Measurements from ENCODE around the gene SYT9. TPM values are rescaled to one million over a fixed set of nuclear protein-coding genes. Genes with fewer than 3 reads are reported as not detected.

The SYT9 gene
- total and polyA plus RNA-seq, 2 of the 4 experiments (the other 2 are of a cell fraction), result not detected

DNA sequence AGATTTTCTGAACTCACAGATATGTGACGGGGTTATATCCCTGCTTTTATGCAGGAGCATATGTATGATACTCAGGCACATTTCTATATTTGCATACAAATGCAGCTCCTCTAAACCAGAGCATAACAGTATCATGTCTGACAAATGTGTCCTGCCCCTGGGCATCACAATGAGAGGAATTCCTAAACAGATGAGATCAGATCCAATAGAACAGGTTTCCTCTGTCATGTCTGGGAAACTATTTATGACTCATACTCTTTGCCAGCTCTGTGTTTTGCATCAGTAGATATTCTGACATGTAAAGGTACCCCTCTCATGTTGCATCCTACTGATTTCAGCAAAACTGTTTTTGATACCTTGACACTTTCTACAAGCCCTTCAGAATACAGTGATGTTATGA lies 29.4 kb downstream of the SYT9 start:
- Histone ChIP-seq H3K27me3 (ENCODE audit: control insufficient read depth, insufficient read depth, low read length) (no peaks in the 10 kb centered on the region), H2AK5ac (ENCODE audit: low read depth, low read length) (no peak overlapping the region), H2AK9ac (replicated peaks; ENCODE audit: low read depth, low read length, poor library complexity) (no peak overlapping the region), H3K9me3 (ENCODE audit: control insufficient read depth, insufficient read depth, low read length) (no peaks in the 10 kb centered on the region), H3K4ac (ENCODE audit: low read depth, low read length) (no peak overlapping the region), H3K27ac (ENCODE audit: insufficient read depth, low read length) (no peak overlapping the region), H3K36me3 (ENCODE audit: control insufficient read depth, insufficient read depth, low read length) (no peaks in the 10 kb centered on the region), H3K4me3 (ENCODE audit: insufficient read depth, low read depth, low read length) (no peak overlapping the region), H4K8ac (ENCODE audit: low read depth in 2 of 2, low read length in 2 of 2) (no peak overlapping the region), H3K4me2 (ENCODE audit: low read depth, low read length) (no peak overlapping the region), H2BK120ac (ENCODE audit: low read depth, low read length) (no peak overlapping the region), H2BK5ac (ENCODE audit: low read depth, low read length, poor library complexity, severe bottlenecking) (no peak overlapping the region), H3K14ac (replicated peaks; ENCODE audit: low read depth, low read length) (no peak overlapping the region), H2AFZ (replicated peaks; ENCODE audit: low read length, poor library complexity) (no peak overlapping the region), H4K91ac (ENCODE audit: insufficient read depth, low read depth, low read length) (no peak overlapping the region), H3K79me1 (ENCODE audit: low read depth in 1 of 2, low read length in 2 of 2) (no peaks in the 10 kb centered on the region), H3K56ac (ENCODE audit: extremely low read depth, insufficient read depth, low read length) (no peak overlapping the region), H3K4me1 (ENCODE audit: control insufficient read depth, insufficient read depth, low read length) (no peaks in the 10 kb centered on the region), H3K9ac (ENCODE audit: low read depth, low read length) (no peak overlapping the region), H2BK20ac (ENCODE audit: low read depth, low read length) (no peak overlapping the region), H4K5ac (ENCODE audit: low read depth, low read length) (no peak overlapping the region), H3K9me1 (ENCODE audit: insufficient read depth, low read length) (no peaks in the 10 kb centered on the region), H4K20me1 (ENCODE audit: insufficient read depth, low read length) (no peaks in the 10 kb centered on the region), H3K18ac (ENCODE audit: low read depth, low read length) (no peak overlapping the region), H2BK15ac (ENCODE audit: low read depth, low read length) (no peak overlapping the region), H3K23ac (ENCODE audit: low read depth, low read length) (no peak overlapping the region)
- CTCF ChIA-PET, result interaction anchor here (0.9 kb wide), 1 partner anchor 17 kb away, joined by 3 read pairs; no protein-coding TSS in a partner anchor
- no peak for ATAC-seq (ENCODE audit: low read depth)
- no CpG with 5 or more reads among the region's 1 CpG for WGBS, 2 experiments (ENCODE audit: extremely low coverage in 2 of 2, insufficient read length in 1 of 2)
- DNase-seq, result no peak
- POLR2A ChIA-PET (ENCODE audit: unreplicated experiment), result no interaction called here
- in situ Hi-C loops (cut with MboI; ENCODE audit: low sequenced_read_pairs) (no loop called here), dilution Hi-C loops (cut with HindIII; ENCODE audit: low sequenced_read_pairs, unreplicated experiment) (no loop called here), intact Hi-C loops (cut with micrococcal nuclease) (no loop called here)
- TF ChIP-seq CTCF (conservative IDR thresholded peaks at IDR 0.05; ENCODE audit: low read depth, low read length) (no peak), NFE2L2 (IDR thresholded peaks at IDR 0.05; ENCODE audit: low read depth, low read length) (no peak), SMC3 (IDR thresholded peaks at IDR 0.05; ENCODE audit: low read depth, low read length) (no peak), FOS (IDR thresholded peaks at IDR 0.05; ENCODE audit: low read depth, low read length) (no peak), MAZ (IDR thresholded peaks at IDR 0.05; ENCODE audit: borderline replicate concordance, low read depth, low read length) (no peak), RFX5 (IDR thresholded peaks at IDR 0.05; ENCODE audit: low read depth, low read length) (no peak), RCOR1 (IDR thresholded peaks at IDR 0.05; ENCODE audit: insufficient replicate concordance, low read length) (no peak), MAFK (IDR thresholded peaks at IDR 0.05; ENCODE audit: low read depth, low read length) (no peak), CHD1 (IDR thresholded peaks at IDR 0.05; ENCODE audit: low read depth, low read length) (no peak)
- TF ChIP-seq, protein P1, sequence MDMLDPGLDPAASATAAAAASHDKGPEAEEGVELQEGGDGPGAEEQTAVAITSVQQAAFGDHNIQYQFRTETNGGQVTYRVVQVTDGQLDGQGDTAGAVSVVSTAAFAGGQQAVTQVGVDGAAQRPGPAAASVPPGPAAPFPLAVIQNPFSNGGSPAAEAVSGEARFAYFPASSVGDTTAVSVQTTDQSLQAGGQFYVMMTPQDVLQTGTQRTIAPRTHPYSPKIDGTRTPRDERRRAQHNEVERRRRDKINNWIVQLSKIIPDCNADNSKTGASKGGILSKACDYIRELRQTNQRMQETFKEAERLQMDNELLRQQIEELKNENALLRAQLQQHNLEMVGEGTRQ (IDR thresholded peaks at IDR 0.05; ENCODE audit: low read depth, low read length), result no peak
- TF ChIP-seq, protein P2, sequence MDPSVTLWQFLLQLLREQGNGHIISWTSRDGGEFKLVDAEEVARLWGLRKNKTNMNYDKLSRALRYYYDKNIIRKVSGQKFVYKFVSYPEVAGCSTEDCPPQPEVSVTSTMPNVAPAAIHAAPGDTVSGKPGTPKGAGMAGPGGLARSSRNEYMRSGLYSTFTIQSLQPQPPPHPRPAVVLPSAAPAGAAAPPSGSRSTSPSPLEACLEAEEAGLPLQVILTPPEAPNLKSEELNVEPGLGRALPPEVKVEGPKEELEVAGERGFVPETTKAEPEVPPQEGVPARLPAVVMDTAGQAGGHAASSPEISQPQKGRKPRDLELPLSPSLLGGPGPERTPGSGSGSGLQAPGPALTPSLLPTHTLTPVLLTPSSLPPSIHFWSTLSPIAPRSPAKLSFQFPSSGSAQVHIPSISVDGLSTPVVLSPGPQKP (IDR thresholded peaks at IDR 0.05; ENCODE audit: borderline replicate concordance, low read depth, low read length), result no peak
- BruUV-seq (replicated peaks), result no TSS peak
